PC-3 (cell line): ENCODE data around the gene TMCC3. TPM values are rescaled to one million over a fixed set of nuclear protein-coding genes. Genes with fewer than 3 reads are reported as not detected.
A peak's percentile ranks its signal among the peaks of the same experiment; 100 is the strongest.

ENCODE experiments used
- ATAC-seq: fragments of 200-7000 bp; cut with Tn5 transposase; 2 replicates; pipeline ENCODE4 v1.9.1; 2020; ENCODE audit warnings: mild to moderate bottlenecking, moderate library complexity
- BruUV-seq: library from RNA; stranded (reverse); fragments of 400-500 nt; replicated peaks from 2 replicates; lab custom pipeline; 2021; lab: Mats Ljungman, UMichigan
- CTCF ChIA-PET: fragments of 300-600 bp; sonication (Branson Sonifier 250); formaldehyde crosslinking; loops from one replicate; lab custom pipeline; 2022; ENCODE audit warnings: antibody characterized with exemption; lab: Charles Lee
- POLR2A ChIA-PET: fragments of 300-600 bp; sonication (Branson Sonifier 250); formaldehyde crosslinking; loops from one replicate; lab custom pipeline; 2022; ENCODE audit warnings: antibody characterized with exemption; ENCODE audit not compliant: unreplicated experiment; lab: Charles Lee
- DNase-seq: peaks from one replicate; pipeline ENCODE4 v3.0.0-alpha.2; 2015
- H2AFZ ChIP-seq: fragments of 300-600 bp; sonication (generic); 2 replicates; pipeline ENCODE4 v1.6.0; 2016; ENCODE audit warnings: antibody characterized with exemption, low read length
- H3F3A ChIP-seq: fragments of 300-600 bp; sonication (generic); one replicate; pipeline ENCODE4 v1.6.0; 2017; ENCODE audit warnings: antibody characterized with exemption, low read length, control low read depth, mild to moderate bottlenecking; ENCODE audit not compliant: unreplicated experiment
- H3K27ac ChIP-seq: fragments of 300-600 bp; sonication (generic); 2 replicates; pipeline ENCODE4 v1.5.1; 2016; ENCODE audit warnings: mild to moderate bottlenecking, low read length
- H3K27me3 ChIP-seq: fragments of 300-600 bp; sonication (generic); 2 replicates; pipeline ENCODE4 v1.6.1; 2016; ENCODE audit warnings: low read length, mixed read lengths
- H3K36me3 ChIP-seq: fragments of 300-600 bp; sonication (generic); 2 replicates; pipeline ENCODE4 v1.6.1; 2016; ENCODE audit warnings: low read depth, mixed run types, low read length, mixed read lengths
- H3K4me1 ChIP-seq: fragments of 300-600 bp; sonication (generic); 2 replicates; pipeline ENCODE4 v1.5.1; 2016; ENCODE audit warnings: low read length; ENCODE audit not compliant: insufficient read depth
- H3K4me2 ChIP-seq: fragments of 300-600 bp; sonication (generic); 2 replicates; pipeline ENCODE4 v1.6.0; 2016; ENCODE audit warnings: low read length
- H3K4me3 ChIP-seq: fragments of 300-600 bp; sonication (generic); 2 replicates; pipeline ENCODE4 v1.5.1; 2016; ENCODE audit warnings: mild to moderate bottlenecking, low read length, mixed read lengths
- H3K79me2 ChIP-seq: fragments of 300-600 bp; sonication (generic); 2 replicates; pipeline ENCODE4 v1.6.1; 2017; ENCODE audit warnings: low read length, mixed read lengths
- H3K9ac ChIP-seq: fragments of 300-600 bp; sonication (generic); 2 replicates; pipeline ENCODE4 v1.6.0; 2016; ENCODE audit warnings: mild to moderate bottlenecking, low read length
- H3K9me2 ChIP-seq: fragments of 300-600 bp; sonication (generic); replicated peaks from 2 replicates; pipeline ENCODE4 v1.6.1; 2016; ENCODE audit warnings: mixed run types, low read length, mixed read lengths
- H3K9me3 ChIP-seq: fragments of 300-600 bp; sonication (generic); 2 replicates; pipeline ENCODE4 v1.6.1; 2016; ENCODE audit warnings: low read length, mixed read lengths
- H4K20me1 ChIP-seq: fragments of 300-600 bp; sonication (generic); 2 replicates; pipeline ENCODE4 v1.6.1; 2016; ENCODE audit warnings: low read length, mixed read lengths
- CTCF ChIP-seq: fragments of 300-600 bp; sonication (generic); conservative IDR thresholded peaks from 2 replicates; pipeline ENCODE4 v1.5.1; 2017; ENCODE audit warnings: antibody characterized with exemption, low read depth, mild to moderate bottlenecking, low read length
- EZH2 ChIP-seq: fragments of 300-600 bp; sonication (generic); IDR thresholded peaks from one replicate; pipeline ENCODE4 v1.6.1; 2017; ENCODE audit warnings: antibody characterized with exemption, mild to moderate bottlenecking, low read length; ENCODE audit not compliant: unreplicated experiment
- EZH2phosphoT487 ChIP-seq: fragments of 300-600 bp; sonication (generic); IDR thresholded peaks from 2 replicates; pipeline ENCODE4 v1.6.1; 2018; ENCODE audit warnings: mild to moderate bottlenecking, antibody characterized with exemption, low read length, borderline replicate concordance
- intact Hi-C: fragments of 100-400 bp; cut with micrococcal nuclease; formaldehyde crosslinking; loops from 2 replicates; pipeline ENCODE4 v1.9.0; 2023
- total RNA-seq: library from RNA; depleted of rRNA; stranded (reverse); fragments of >200 nt; gene quantifications from 2 replicates; pipeline ENCODE4 v1.2.3, GENCODE V29; 2014

TMCC3 gene
- total RNA-seq, 1 experiment from 2014 or later: 6.5 TPM

GRCh38 chr12:94671917-94672316, 21.6 kb upstream of the TMCC3 start:
- BruUV-seq: no TSS peak
- no peak for TF ChIP-seq EZH2
- TF ChIP-seq EZH2phosphoT487: no peak
- TF ChIP-seq CTCF: no peak
- ChIA-PET POLR2A (interaction anchor here (0.6 kb wide), 1 partner anchor 15 kb away, joined by 5 read pairs; no protein-coding TSS in a partner anchor), CTCF (interaction anchor here (0.6 kb wide), 1 partner anchor 9 kb away, joined by 4 read pairs; no protein-coding TSS in a partner anchor)
- Histone ChIP-seq H3K9ac (no peak overlapping the region), H3K4me3 (no peak overlapping the region), H3K4me2 (no peak overlapping the region), H3K4me1 (peaks cover 6% of the 10 kb centered on the region; the same call in 1 of the 2 replicates), H3K27me3 (no peaks in the 10 kb centered on the region), H3K9me2 (no peaks in the 10 kb centered on the region), H3K36me3 (no peaks in the 10 kb centered on the region), H3F3A (no peaks in the 10 kb centered on the region), H4K20me1 (no peaks in the 10 kb centered on the region), H3K79me2 (no peaks in the 10 kb centered on the region), H3K27ac (no peak overlapping the region), H2AFZ (no peak overlapping the region), H3K9me3 (no peaks in the 10 kb centered on the region)
- DNase-seq (peak; percentile 53), ATAC-seq (peak; percentile 73)
- intact Hi-C loops: no loop called here

- intact Hi-C loops: no loop called here
- ChIA-PET CTCF (no interaction called here), POLR2A (no interaction called here)
- H3K9me3 ChIP-seq: no peaks in the 10 kb centered on the region
- H3F3A ChIP-seq: no peaks in the 10 kb centered on the region
- H3K4me2 ChIP-seq: no peak overlapping the region
- TF ChIP-seq EZH2: no peak
- no peak for TF ChIP-seq CTCF
- no peak for TF ChIP-seq EZH2phosphoT487
- no peak for DNase-seq
- no peaks in the 10 kb centered on the region for H3K9me2 ChIP-seq
- no peaks in the 10 kb centered on the region for H4K20me1 ChIP-seq
- no peaks in the 10 kb centered on the region for H3K27me3 ChIP-seq
- H3K79me2 ChIP-seq: no peaks in the 10 kb centered on the region
- no peak for ATAC-seq
- no peak overlapping the region for H3K4me3 ChIP-seq
- H3K4me1 ChIP-seq: peaks cover 6% of the 10 kb centered on the region; the same call in 1 of the 2 replicates
- H2AFZ ChIP-seq: no peak overlapping the region
- no TSS peak for BruUV-seq
- H3K9ac ChIP-seq: no peak overlapping the region
- H3K36me3 ChIP-seq: no peaks in the 10 kb centered on the region
- no peak overlapping the region for H3K27ac ChIP-seq
Observed at GRCh38 chr12:94670898-94671297, 20.5 kb upstream of the TMCC3 start.

GRCh38 chr12:94670075-94670474, 19.7 kb upstream of the TMCC3 start:
- Histone ChIP-seq H3K9me3 (no peaks in the 10 kb centered on the region), H3K79me2 (no peaks in the 10 kb centered on the region), H3K27ac (no peak overlapping the region), H3K27me3 (no peaks in the 10 kb centered on the region), H2AFZ (no peak overlapping the region), H3K4me1 (peaks cover 6% of the 10 kb centered on the region; the same call in 1 of the 2 replicates), H3K4me2 (no peak overlapping the region), H4K20me1 (no peaks in the 10 kb centered on the region), H3K9ac (no peak overlapping the region), H3K4me3 (no peak overlapping the region), H3F3A (no peaks in the 10 kb centered on the region), H3K9me2 (no peaks in the 10 kb centered on the region), H3K36me3 (no peaks in the 10 kb centered on the region)
- intact Hi-C loops: no loop called here
- BruUV-seq: no TSS peak
- DNase-seq: peak; percentile 40
- no peak for TF ChIP-seq EZH2phosphoT487
- no peak for TF ChIP-seq CTCF
- TF ChIP-seq EZH2: no peak
- POLR2A ChIA-PET: no interaction called here
- no peak for ATAC-seq
- CTCF ChIA-PET: no interaction called here
